ENCODE measurements around the gene DLX3.

DLX3 gene

GRCh38 chr17:49952912-49953497 is 42.0 kb downstream of the DLX3 start:
- DNase-seq, result no peak

- peak in 1 of 2 experiments; percentile 69 for DNase-seq
Measured at GRCh38 chr17:49952209-49952911, 42.7 kb downstream of the DLX3 start.

- no peak for DNase-seq
Measured at GRCh38 chr17:49951362-49952082, 43.5 kb downstream of the DLX3 start.

- DNase-seq, result no peak
Measured at GRCh38 chr17:49949634-49950033, 45.4 kb downstream of the DLX3 start.

GRCh38 chr17:49946964-49947584 is 48.0 kb downstream of the DLX3 start:
- no peak for DNase-seq

GRCh38 chr17:49946208-49946607 is 48.8 kb downstream of the DLX3 start:
- DNase-seq, result no peak

- no peak for DNase-seq
Measured at GRCh38 chr17:49944273-49944870, 50.7 kb downstream of the DLX3 start.

GRCh38 chr17:49942947-49943346 is 52.1 kb downstream of the DLX3 start:
- no peak for DNase-seq

- no peak for DNase-seq
Measured at GRCh38 chr17:49941427-49941826, 53.6 kb downstream of the DLX3 start.
